A673 (cell line): ENCODE measurements around the gene RELN. TPM values are rescaled to one million over a fixed set of nuclear protein-coding genes. Genes with fewer than 3 reads are reported as not detected.

ENCODE experiments used
- BruUV-seq: library from RNA; stranded (reverse); fragments of 400-500 nt; replicated peaks from 2 replicates; lab custom pipeline; 2021; lab: Mats Ljungman, UMichigan
- CTCF ChIA-PET: fragments of 300-600 bp; sonication (Branson Sonifier 250); formaldehyde crosslinking; loops from one replicate; lab custom pipeline; 2022; ENCODE audit warnings: antibody characterized with exemption; lab: Charles Lee
- POLR2A ChIA-PET: fragments of 300-600 bp; sonication (Branson Sonifier 250); formaldehyde crosslinking; loops from one replicate; lab custom pipeline; 2022; ENCODE audit warnings: antibody characterized with exemption; ENCODE audit not compliant: low non-redundant PET; lab: Charles Lee
- DNase-seq: peaks from one replicate; pipeline ENCODE4 v3.0.0-alpha.2; 2015; ENCODE audit warnings: low spot score
- H3K27ac ChIP-seq: fragments of 200-600 bp; sonication (generic); 2 replicates; pipeline ENCODE4 v1.5.1; 2016; ENCODE audit warnings: mixed run types, low read depth, mild to moderate bottlenecking, mixed read lengths, antibody characterized with exemption, low read length; ENCODE audit not compliant: poor library complexity, severe bottlenecking
- H3K27me3 ChIP-seq: fragments of 200-600 bp; sonication (generic); replicated peaks from 2 replicates; pipeline ENCODE4 v1.6.1; 2017; ENCODE audit warnings: mixed run types, low read depth, mild to moderate bottlenecking, mixed read lengths, antibody characterized with exemption, low read length; ENCODE audit not compliant: insufficient read depth, poor library complexity
- H3K36me3 ChIP-seq: fragments of 200-600 bp; sonication (generic); 2 replicates; pipeline ENCODE4 v1.6.1; 2016; ENCODE audit warnings: mixed run types, mild to moderate bottlenecking, mixed read lengths, antibody characterized with exemption, low read length; ENCODE audit not compliant: insufficient read depth, poor library complexity, severe bottlenecking
- H3K4me1 ChIP-seq: fragments of 200-600 bp; sonication (generic); 2 replicates; pipeline ENCODE4 v1.6.1; 2017; ENCODE audit warnings: mixed run types, mild to moderate bottlenecking, mixed read lengths, antibody characterized with exemption, low read length; ENCODE audit not compliant: insufficient read depth, poor library complexity, severe bottlenecking
- H3K4me3 ChIP-seq: fragments of 200-600 bp; sonication (generic); 2 replicates; pipeline ENCODE4 v1.5.1; 2016; ENCODE audit warnings: low read depth, mixed run types, mild to moderate bottlenecking, mixed read lengths, low read length; ENCODE audit not compliant: poor library complexity, severe bottlenecking
- H3K9me3 ChIP-seq: fragments of 200-600 bp; sonication (generic); 2 replicates; pipeline ENCODE4 v1.6.1; 2016; ENCODE audit warnings: mixed run types, low read depth, mild to moderate bottlenecking, mixed read lengths, antibody characterized with exemption, low read length; ENCODE audit not compliant: poor library complexity, severe bottlenecking
- CTCF ChIP-seq: fragments of 300-800, 200-600 bp; sonication (generic); conservative IDR thresholded peaks from 2 replicates; pipeline ENCODE4 v1.5.1; 2017; ENCODE audit warnings: low read depth, mild to moderate bottlenecking, antibody characterized with exemption, low read length, moderate library complexity, mixed read lengths
- EZH2 ChIP-seq: fragments of 200-600 bp; sonication (generic); IDR thresholded peaks from 2 replicates; pipeline ENCODE4 v1.6.1; 2017; ENCODE audit warnings: borderline replicate concordance, low read depth, mild to moderate bottlenecking, mixed read lengths, antibody characterized with exemption, low read length; ENCODE audit not compliant: poor library complexity, severe bottlenecking
- intact Hi-C: fragments of 100-400 bp; cut with micrococcal nuclease; formaldehyde crosslinking; loops from one replicate; pipeline ENCODE4 v1.10.0; 2022; ENCODE audit not compliant: unreplicated experiment
- total RNA-seq: library from RNA; stranded (reverse); gene quantifications from 2 replicates; pipeline ENCODE4 v1.2.3, GENCODE V29; 2021

RELN gene
- total RNA-seq, 1 experiment from 2014 or later, result not detected

DNA sequence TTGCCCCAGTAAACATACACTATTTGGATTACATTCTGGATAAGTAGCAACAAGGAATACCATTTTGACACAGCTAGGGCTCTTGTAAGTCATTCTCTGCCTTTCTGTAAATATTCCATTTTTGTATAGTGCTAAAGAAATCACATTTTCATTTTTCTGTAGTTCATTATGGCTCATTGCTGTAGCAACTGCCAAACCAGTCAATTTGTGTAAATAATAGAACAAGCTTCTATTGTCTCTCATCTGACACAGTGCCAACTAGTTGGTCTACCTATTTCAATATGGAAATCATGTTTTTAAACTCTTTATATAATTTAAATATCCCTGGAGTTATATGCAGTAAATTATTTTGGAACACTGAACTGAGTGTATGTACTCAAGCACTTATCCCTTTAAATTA lies 193.7 kb downstream of the RELN start:
- DNase-seq, result no peak
- CTCF ChIA-PET, result no interaction called here
- intact Hi-C loops, result no loop called here
- TF ChIP-seq CTCF (no peak), EZH2 (no peak)
- POLR2A ChIA-PET, result no interaction called here
- Histone ChIP-seq H3K36me3 (no peaks in the 10 kb centered on the region), H3K4me1 (no peaks in the 10 kb centered on the region), H3K4me3 (no peak overlapping the region), H3K27me3 (peaks cover 17% of the 10 kb centered on the region), H3K9me3 (no peaks in the 10 kb centered on the region), H3K27ac (no peak overlapping the region)
- no TSS peak for BruUV-seq

- Histone ChIP-seq H3K27ac (no peak overlapping the region), H3K4me1 (no peaks in the 10 kb centered on the region), H3K36me3 (no peaks in the 10 kb centered on the region), H3K9me3 (no peaks in the 10 kb centered on the region), H3K4me3 (no peak overlapping the region), H3K27me3 (peaks cover 17% of the 10 kb centered on the region)
- TF ChIP-seq CTCF (no peak), EZH2 (no peak)
- no peak for DNase-seq
- ChIA-PET CTCF (no interaction called here), POLR2A (no interaction called here)
- intact Hi-C loops, result no loop called here
- no TSS peak for BruUV-seq
Observed at GRCh38 chr7:103795107-103795506, 194.4 kb downstream of the RELN start.

- no peak for TF ChIP-seq EZH2
- TF ChIP-seq CTCF, result no peak
- Histone ChIP-seq H3K4me1 (no peaks in the 10 kb centered on the region), H3K27me3 (peaks cover 17% of the 10 kb centered on the region), H3K4me3 (no peak overlapping the region), H3K36me3 (no peaks in the 10 kb centered on the region), H3K9me3 (no peaks in the 10 kb centered on the region), H3K27ac (no peak overlapping the region)
- intact Hi-C loops, result no loop called here
- DNase-seq, result no peak
- ChIA-PET POLR2A (no interaction called here), CTCF (no interaction called here)
- no TSS peak for BruUV-seq
Observed at GRCh38 chr7:103794424-103794823, 195.0 kb downstream of the RELN start.
